ENCODE measurements around the gene SLIT3. TPM values are rescaled to one million over a fixed set of nuclear protein-coding genes. Genes with fewer than 3 reads are reported as not detected.

SLIT3 gene
- total and polyA plus RNA-seq, 2 experiments from 2014 or later, result 0.59 to 0.71 TPM

- H3F3A ChIP-seq (replicated peaks; ENCODE audit: low read depth), result no peaks in the 10 kb centered on the region
- H2AFZ ChIP-seq, result no peak overlapping the region
- Mint-ChIP-seq H3K27me3 (ENCODE audit: insufficient read depth, low read depth, poor library complexity) (peaks cover 7% of the 10 kb centered on the region), H3K4me3 (no peak overlapping the region), H3K36me3 (ENCODE audit: low read depth) (no peaks in the 10 kb centered on the region), H3K9me3 (no peaks in the 10 kb centered on the region; the same call in 2 of the 3 replicates), H3K4me1 (peaks cover 21% of the 10 kb centered on the region; the same call in 2 of the 3 replicates), H3K27ac (no peak overlapping the region; the same call in 1 of the 2 replicates)
- H3K27me3 ChIP-seq (ENCODE audit: insufficient read depth), result no peaks in the 10 kb centered on the region
- no peaks in the 10 kb centered on the region for H3K9me2 ChIP-seq (ENCODE audit: insufficient read depth)
- H4K20me1 ChIP-seq (replicated peaks; ENCODE audit: insufficient read depth), result no peaks in the 10 kb centered on the region
- no peak overlapping the region for H3K4me2 ChIP-seq
- DNase-seq (ENCODE audit: low spot score), result no peak
- H3K36me3 ChIP-seq (ENCODE audit: insufficient read depth), result no peaks in the 10 kb centered on the region
- H3K79me2 ChIP-seq (replicated peaks; ENCODE audit: insufficient read depth), result no peaks in the 10 kb centered on the region
- H3K4me3 ChIP-seq, result no peak overlapping the region
- ATAC-seq, result no peak
- TF ChIP-seq EZH2phosphoT487 (IDR thresholded peaks at IDR 0.05; ENCODE audit: unreplicated experiment), result no peak
- TF ChIP-seq, protein P1, sequence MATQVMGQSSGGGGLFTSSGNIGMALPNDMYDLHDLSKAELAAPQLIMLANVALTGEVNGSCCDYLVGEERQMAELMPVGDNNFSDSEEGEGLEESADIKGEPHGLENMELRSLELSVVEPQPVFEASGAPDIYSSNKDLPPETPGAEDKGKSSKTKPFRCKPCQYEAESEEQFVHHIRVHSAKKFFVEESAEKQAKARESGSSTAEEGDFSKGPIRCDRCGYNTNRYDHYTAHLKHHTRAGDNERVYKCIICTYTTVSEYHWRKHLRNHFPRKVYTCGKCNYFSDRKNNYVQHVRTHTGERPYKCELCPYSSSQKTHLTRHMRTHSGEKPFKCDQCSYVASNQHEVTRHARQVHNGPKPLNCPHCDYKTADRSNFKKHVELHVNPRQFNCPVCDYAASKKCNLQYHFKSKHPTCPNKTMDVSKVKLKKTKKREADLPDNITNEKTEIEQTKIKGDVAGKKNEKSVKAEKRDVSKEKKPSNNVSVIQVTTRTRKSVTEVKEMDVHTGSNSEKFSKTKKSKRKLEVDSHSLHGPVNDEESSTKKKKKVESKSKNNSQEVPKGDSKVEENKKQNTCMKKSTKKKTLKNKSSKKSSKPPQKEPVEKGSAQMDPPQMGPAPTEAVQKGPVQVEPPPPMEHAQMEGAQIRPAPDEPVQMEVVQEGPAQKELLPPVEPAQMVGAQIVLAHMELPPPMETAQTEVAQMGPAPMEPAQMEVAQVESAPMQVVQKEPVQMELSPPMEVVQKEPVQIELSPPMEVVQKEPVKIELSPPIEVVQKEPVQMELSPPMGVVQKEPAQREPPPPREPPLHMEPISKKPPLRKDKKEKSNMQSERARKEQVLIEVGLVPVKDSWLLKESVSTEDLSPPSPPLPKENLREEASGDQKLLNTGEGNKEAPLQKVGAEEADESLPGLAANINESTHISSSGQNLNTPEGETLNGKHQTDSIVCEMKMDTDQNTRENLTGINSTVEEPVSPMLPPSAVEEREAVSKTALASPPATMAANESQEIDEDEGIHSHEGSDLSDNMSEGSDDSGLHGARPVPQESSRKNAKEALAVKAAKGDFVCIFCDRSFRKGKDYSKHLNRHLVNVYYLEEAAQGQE (IDR thresholded peaks at IDR 0.05; ENCODE audit: unreplicated experiment), result no peak
- TF ChIP-seq ETS1 (IDR thresholded peaks at IDR 0.05), result no peak
- TF ChIP-seq EZH2 (IDR thresholded peaks at IDR 0.05; ENCODE audit: low read depth, unreplicated experiment), result no peak
- TF ChIP-seq STAT1 (IDR thresholded peaks at IDR 0.05; ENCODE audit: unreplicated experiment), result no peak
- TF ChIP-seq POLR2AphosphoS5 (IDR thresholded peaks at IDR 0.05; ENCODE audit: low read depth), result no peak
- TF ChIP-seq CREB1 (CRISPR knock-in tag; IDR thresholded peaks at IDR 0.05; ENCODE audit: low read depth), result no peak
- TF ChIP-seq, protein P2, sequence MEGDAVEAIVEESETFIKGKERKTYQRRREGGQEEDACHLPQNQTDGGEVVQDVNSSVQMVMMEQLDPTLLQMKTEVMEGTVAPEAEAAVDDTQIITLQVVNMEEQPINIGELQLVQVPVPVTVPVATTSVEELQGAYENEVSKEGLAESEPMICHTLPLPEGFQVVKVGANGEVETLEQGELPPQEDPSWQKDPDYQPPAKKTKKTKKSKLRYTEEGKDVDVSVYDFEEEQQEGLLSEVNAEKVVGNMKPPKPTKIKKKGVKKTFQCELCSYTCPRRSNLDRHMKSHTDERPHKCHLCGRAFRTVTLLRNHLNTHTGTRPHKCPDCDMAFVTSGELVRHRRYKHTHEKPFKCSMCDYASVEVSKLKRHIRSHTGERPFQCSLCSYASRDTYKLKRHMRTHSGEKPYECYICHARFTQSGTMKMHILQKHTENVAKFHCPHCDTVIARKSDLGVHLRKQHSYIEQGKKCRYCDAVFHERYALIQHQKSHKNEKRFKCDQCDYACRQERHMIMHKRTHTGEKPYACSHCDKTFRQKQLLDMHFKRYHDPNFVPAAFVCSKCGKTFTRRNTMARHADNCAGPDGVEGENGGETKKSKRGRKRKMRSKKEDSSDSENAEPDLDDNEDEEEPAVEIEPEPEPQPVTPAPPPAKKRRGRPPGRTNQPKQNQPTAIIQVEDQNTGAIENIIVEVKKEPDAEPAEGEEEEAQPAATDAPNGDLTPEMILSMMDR (conservative IDR thresholded peaks at IDR 0.05; ENCODE audit: low read depth in 2 of 2), result no peak
- TF ChIP-seq JUNB (IDR thresholded peaks at IDR 0.05; ENCODE audit: unreplicated experiment), result no peak
- no peak for TF ChIP-seq NANOG (IDR thresholded peaks at IDR 0.05; ENCODE audit: borderline replicate concordance)
- TF ChIP-seq ZNF114 (CRISPR knock-in tag; IDR thresholded peaks at IDR 0.05), result no peak
- TF ChIP-seq ZNF331 (CRISPR knock-in tag; IDR thresholded peaks at IDR 0.05; ENCODE audit: low read depth), result no peak
- TF ChIP-seq ZNF462 (CRISPR knock-in tag; IDR thresholded peaks at IDR 0.05), result no peak
- no peaks in the 10 kb centered on the region; the same call in 1 of the 2 replicates for H3K4me1 ChIP-seq (ENCODE audit: insufficient read depth)
- H3K27ac ChIP-seq (ENCODE audit: low read depth), result no peak overlapping the region
These were observed 480.1 kb downstream of the SLIT3 start for GRCh38 chr5:168820874-168821273.

Data from GM23338 (cell line).